Cardiac muscle cell (in vitro differentiated cells and primary cell): ENCODE measurements around the gene ZSCAN10. TPM values are rescaled to one million over a fixed set of nuclear protein-coding genes. Genes with fewer than 3 reads are reported as not detected.

Experiments used
- DNase-seq, 2 donors: peaks; one replicate each; pipeline versions ENCODE4 v3.0.0 to v3.0.0-alpha.2; 2010 to 2017; ENCODE audit warnings: low read depth in 1 of 2, low spot score in 1 of 2
- H3K27ac ChIP-seq: fragments of 200-600 bp; sonication (generic); 2 replicates; pipeline ENCODE4 v1.5.1; 2016
- H3K27me3 ChIP-seq: fragments of 200-600 bp; sonication (generic); 2 replicates; pipeline ENCODE4 v1.6.0; 2016; ENCODE audit warnings: control low read depth
- H3K36me3 ChIP-seq: fragments of 200-600 bp; sonication (generic); 2 replicates; pipeline ENCODE4 v1.5.1; 2016; ENCODE audit warnings: control low read depth
- H3K4me1 ChIP-seq: fragments of 200-600 bp; sonication (generic); 2 replicates; pipeline ENCODE4 v1.8.1; 2017; ENCODE audit warnings: low read depth, mild to moderate bottlenecking, mixed run types
- H3K4me3 ChIP-seq: fragments of 200-600 bp; sonication (generic); 2 replicates; pipeline ENCODE4 v1.5.1; 2016; ENCODE audit warnings: mild to moderate bottlenecking
- H3K9me3 ChIP-seq: fragments of 200-600 bp; sonication (generic); 2 replicates; pipeline ENCODE4 v1.5.1; 2017; ENCODE audit warnings: low read depth, mild to moderate bottlenecking, control low read depth
- polyA plus RNA-seq: library from polyadenylated mRNA; unstranded; fragments of >200 nt; fragmentation: Nextera tagmentation; extraction: Ambion mirVana; gene quantifications from 2 replicates; pipeline ENCODE4 v1.2.1, GENCODE V29; 2016
- total RNA-seq: library from RNA; depleted of rRNA; stranded (reverse); fragments of >200 nt; gene quantifications from 2 replicates; pipeline ENCODE4 v1.2.3, GENCODE V29; 2016
- TF ChIP-seq, protein P1 (sequence below): IDR thresholded peaks from 2 replicates; pipeline ENCODE4 v1.5.1; 2012; ENCODE audit warnings: low read depth, mild to moderate bottlenecking, low read length

The ZSCAN10 gene
- total and polyA plus RNA-seq, 2 experiments from 2014 or later: 0.42 TPM; not detected in 1

GRCh38 chr16:3120435-3120834, 21.3 kb upstream of the ZSCAN10 start:
- no peaks in the 10 kb centered on the region for H3K9me3 ChIP-seq
- peaks cover 4% of the 10 kb centered on the region for H3K4me1 ChIP-seq
- peaks cover 7% of the 10 kb centered on the region for H3K36me3 ChIP-seq
- no peak overlapping the region for H3K27ac ChIP-seq
- H3K27me3 ChIP-seq: no peaks in the 10 kb centered on the region
- no peak overlapping the region for H3K4me3 ChIP-seq
- no peak for DNase-seq
- TF ChIP-seq, protein P1, sequence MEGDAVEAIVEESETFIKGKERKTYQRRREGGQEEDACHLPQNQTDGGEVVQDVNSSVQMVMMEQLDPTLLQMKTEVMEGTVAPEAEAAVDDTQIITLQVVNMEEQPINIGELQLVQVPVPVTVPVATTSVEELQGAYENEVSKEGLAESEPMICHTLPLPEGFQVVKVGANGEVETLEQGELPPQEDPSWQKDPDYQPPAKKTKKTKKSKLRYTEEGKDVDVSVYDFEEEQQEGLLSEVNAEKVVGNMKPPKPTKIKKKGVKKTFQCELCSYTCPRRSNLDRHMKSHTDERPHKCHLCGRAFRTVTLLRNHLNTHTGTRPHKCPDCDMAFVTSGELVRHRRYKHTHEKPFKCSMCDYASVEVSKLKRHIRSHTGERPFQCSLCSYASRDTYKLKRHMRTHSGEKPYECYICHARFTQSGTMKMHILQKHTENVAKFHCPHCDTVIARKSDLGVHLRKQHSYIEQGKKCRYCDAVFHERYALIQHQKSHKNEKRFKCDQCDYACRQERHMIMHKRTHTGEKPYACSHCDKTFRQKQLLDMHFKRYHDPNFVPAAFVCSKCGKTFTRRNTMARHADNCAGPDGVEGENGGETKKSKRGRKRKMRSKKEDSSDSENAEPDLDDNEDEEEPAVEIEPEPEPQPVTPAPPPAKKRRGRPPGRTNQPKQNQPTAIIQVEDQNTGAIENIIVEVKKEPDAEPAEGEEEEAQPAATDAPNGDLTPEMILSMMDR: no peak

- TF ChIP-seq, protein P1: no peak
- H3K4me3 ChIP-seq: no peak overlapping the region
- DNase-seq: no peak
These were observed 20.8 kb upstream of the ZSCAN10 start for GRCh38 chr16:3119701-3120408.

DNA sequence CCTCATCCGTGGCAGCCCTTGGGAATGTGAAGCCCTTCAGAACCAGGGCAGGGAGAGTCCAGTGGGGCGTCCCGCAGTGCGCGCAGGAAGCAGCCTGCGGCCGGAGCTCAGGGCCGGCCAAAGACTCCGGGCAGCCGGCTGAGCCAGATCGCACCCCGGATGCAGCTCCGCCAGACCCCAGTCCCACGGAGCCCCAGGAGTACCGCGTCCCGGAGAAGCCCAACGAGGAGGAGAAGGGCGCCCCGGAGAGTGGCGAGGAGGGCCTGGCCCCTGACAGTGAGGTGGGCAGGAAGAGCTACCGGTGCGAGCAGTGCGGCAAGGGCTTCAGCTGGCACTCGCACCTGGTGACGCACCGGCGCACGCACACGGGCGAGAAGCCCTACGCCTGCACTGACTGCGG, 20.2 kb upstream of the ZSCAN10 start:
- H3K4me3 ChIP-seq: no peak overlapping the region
- H3K36me3 ChIP-seq: peaks cover 7% of the 10 kb centered on the region
- H3K27ac ChIP-seq: no peak overlapping the region
- no peaks in the 10 kb centered on the region for H3K27me3 ChIP-seq
- TF ChIP-seq, protein P1: no peak
- DNase-seq: no peak
- no peaks in the 10 kb centered on the region for H3K9me3 ChIP-seq
- peaks cover 4% of the 10 kb centered on the region for H3K4me1 ChIP-seq

More at GRCh38 chr16:3119701-3120408, 20.8 kb upstream of the ZSCAN10 start:
- H3K4me1 ChIP-seq: peaks cover 4% of the 10 kb centered on the region
- H3K9me3 ChIP-seq: no peaks in the 10 kb centered on the region
- H3K27ac ChIP-seq: no peak overlapping the region
- peaks cover 7% of the 10 kb centered on the region for H3K36me3 ChIP-seq
- H3K27me3 ChIP-seq: no peaks in the 10 kb centered on the region

DNA sequence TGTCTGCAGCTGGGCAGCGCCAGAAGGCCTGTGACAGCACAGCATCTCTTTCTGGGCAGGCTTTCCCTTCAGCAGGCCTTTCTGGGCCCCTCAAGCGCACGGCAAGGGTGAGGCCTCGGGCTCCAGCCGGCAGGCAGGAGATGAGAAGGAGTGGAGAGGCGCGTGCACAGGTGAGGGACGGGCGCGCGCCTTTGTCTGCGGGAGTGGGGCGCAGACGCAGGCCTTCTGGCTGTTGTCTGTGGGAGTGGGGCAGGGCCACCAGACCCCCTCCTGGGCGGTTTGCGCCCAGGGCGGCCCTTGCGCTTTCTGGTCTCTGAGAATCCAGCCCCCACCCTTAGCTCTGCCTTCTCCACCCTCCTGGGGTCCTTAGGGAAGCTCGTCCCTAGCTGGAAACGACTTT, 19.8 kb upstream of the ZSCAN10 start:
- Histone ChIP-seq H3K4me1 (peaks cover 4% of the 10 kb centered on the region), H3K27me3 (no peaks in the 10 kb centered on the region), H3K9me3 (no peaks in the 10 kb centered on the region), H3K27ac (no peak overlapping the region), H3K4me3 (no peak overlapping the region), H3K36me3 (peaks cover 7% of the 10 kb centered on the region)
- DNase-seq: no peak
- TF ChIP-seq, protein P1: no peak

DNA sequence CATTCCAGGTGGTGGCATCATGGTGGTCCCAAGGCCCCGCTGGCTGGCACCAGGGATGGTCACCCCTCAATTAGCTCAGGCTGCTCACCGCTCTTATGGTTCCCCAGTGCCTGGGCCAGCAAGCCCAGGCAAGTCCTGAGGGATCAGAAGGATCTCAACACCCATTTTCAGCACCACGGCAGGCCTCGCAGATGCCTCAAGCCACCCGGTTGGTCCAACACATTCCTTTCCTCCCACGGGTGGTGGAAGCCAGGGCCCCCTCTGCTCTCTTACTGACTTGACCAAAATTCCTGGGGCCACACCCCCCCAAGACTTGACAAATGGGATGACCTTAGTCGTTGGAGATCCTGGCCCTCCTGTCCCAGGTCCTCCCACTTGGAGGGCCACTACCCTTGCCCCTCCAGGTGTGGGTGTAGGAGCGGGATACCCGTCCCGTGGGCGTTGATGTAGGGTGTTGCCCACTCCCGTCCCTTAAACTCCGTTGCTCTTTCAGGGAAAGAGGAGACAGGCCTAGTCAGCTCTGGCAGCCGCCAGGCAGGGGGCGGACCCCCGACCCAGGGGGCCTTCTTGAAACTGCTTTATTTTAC, 19.2 kb upstream of the ZSCAN10 start:
- Histone ChIP-seq H3K4me1 (peaks cover 4% of the 10 kb centered on the region), H3K36me3 (peaks cover 7% of the 10 kb centered on the region), H3K9me3 (no peaks in the 10 kb centered on the region), H3K4me3 (no peak overlapping the region), H3K27ac (no peak overlapping the region), H3K27me3 (no peaks in the 10 kb centered on the region)
- no peak for DNase-seq
- TF ChIP-seq, protein P1: no peak
